Panc1 (cell line): Measurements from ENCODE around the gene ABHD2. TPM values are rescaled to one million over a fixed set of nuclear protein-coding genes. Genes with fewer than 3 reads are reported as not detected.

Experiments used
- ATAC-seq: fragments of 200-7000 bp; cut with Tn5 transposase; 2 replicates; pipeline ENCODE4 v1.9.1; 2020; ENCODE audit warnings: mild to moderate bottlenecking, moderate library complexity
- BruUV-seq: library from RNA; stranded (reverse); fragments of 400-500 nt; replicated peaks from 2 replicates; lab custom pipeline; 2021; lab: Mats Ljungman, UMichigan
- CTCF ChIA-PET: fragments of 300-600 bp; sonication (Branson Sonifier 250); formaldehyde crosslinking; loops from one replicate; lab custom pipeline; 2022; ENCODE audit warnings: antibody characterized with exemption; lab: Charles Lee
- POLR2A ChIA-PET: fragments of 300-600 bp; sonication (Branson Sonifier 250); formaldehyde crosslinking; loops from one replicate; lab custom pipeline; 2022; ENCODE audit warnings: antibody characterized with exemption; lab: Charles Lee
- DNase-seq: peaks from one replicate; pipeline ENCODE4 v3.0.0-alpha.2; 2010; ENCODE audit warnings: low read depth, low spot score
- H3K27ac ChIP-seq: 2 replicates; pipeline ENCODE4 v1.5.1; 2011; ENCODE audit warnings: mild to moderate bottlenecking, low read length, inconsistent platforms
- H3K27me3 ChIP-seq: fragments of 200-500 bp; sonication (Bioruptor generic); 2 replicates; pipeline ENCODE4 v1.6.0; 2014; ENCODE audit warnings: low read length, inconsistent platforms; ENCODE audit not compliant: control insufficient read depth, insufficient read depth
- H3K36me3 ChIP-seq: fragments of 200-500 bp; sonication (Bioruptor generic); 2 replicates; pipeline ENCODE4 v1.5.1; 2014; ENCODE audit warnings: inconsistent platforms, mild to moderate bottlenecking, low read length, moderate library complexity; ENCODE audit not compliant: control insufficient read depth, insufficient read depth
- H3K4me1 ChIP-seq: 2 replicates; pipeline ENCODE4 v1.5.1; 2011; ENCODE audit warnings: inconsistent platforms, mild to moderate bottlenecking, low read length, moderate library complexity; ENCODE audit not compliant: control insufficient read depth, insufficient read depth
- H3K4me3 ChIP-seq, 2 experiments: 2 replicates each; pipeline ENCODE4 v1.5.1; 2011 to 2012; ENCODE audit warnings: low read depth in 2 of 2, low read length in 2 of 2, mild to moderate bottlenecking in 2 of 2, inconsistent platforms in 1 of 2, moderate library complexity in 1 of 2
- H3K9me3 ChIP-seq: fragments of 200-500 bp; sonication (Bioruptor generic); 2 replicates; pipeline ENCODE4 v1.5.1; 2014; ENCODE audit warnings: low read depth, mild to moderate bottlenecking, inconsistent platforms, low read length, moderate library complexity; ENCODE audit not compliant: control insufficient read depth, insufficient read depth
- CTCF ChIP-seq: fragments of 450-650 bp; IDR thresholded peaks from 2 replicates; pipeline ENCODE4 v1.5.1; 2017; ENCODE audit warnings: mild to moderate bottlenecking
- POLR2AphosphoS5 ChIP-seq: IDR thresholded peaks from 2 replicates; pipeline ENCODE4 v1.6.1; 2012; ENCODE audit warnings: mild to moderate bottlenecking, low read depth, low read length, moderate library complexity
- REST ChIP-seq, 2 experiments: IDR thresholded peaks; 2 replicates each; pipeline ENCODE4 v1.6.1; 2011 to 2012; ENCODE audit warnings: low read depth in 2 of 2, control low read depth in 1 of 2, low read length in 1 of 2, mild to moderate bottlenecking in 1 of 2, moderate library complexity in 1 of 2; ENCODE audit not compliant: insufficient read depth in 1 of 2
- SIN3A ChIP-seq: IDR thresholded peaks from 2 replicates; pipeline ENCODE4 v1.6.1; 2012; ENCODE audit warnings: low read depth, mild to moderate bottlenecking, low read length, moderate library complexity, borderline replicate concordance; ENCODE audit not compliant: insufficient read depth
- TCF7L2 ChIP-seq: IDR thresholded peaks from 2 replicates; pipeline ENCODE4 v1.6.1; 2011; ENCODE audit warnings: mild to moderate bottlenecking, low read depth, low read length, inconsistent platforms
- in situ Hi-C: cut with HindIII; loops from 2 replicates; pipeline ENCODE4 v1.10.0; 2016; ENCODE audit warnings: low sequenced_read_pairs, low pct_unique_long_range_greater_than_20kb
- intact Hi-C: fragments of 100-400 bp; cut with micrococcal nuclease; formaldehyde crosslinking; loops from one replicate; pipeline ENCODE4 v1.10.0; 2022; ENCODE audit not compliant: unreplicated experiment
- total RNA-seq: library from RNA; stranded (reverse); gene quantifications from one replicate; pipeline ENCODE4 v1.2.1, GENCODE V29; 2021; ENCODE audit not compliant: unreplicated experiment

The ABHD2 gene
- total RNA-seq, 1 experiment from 2014 or later: 95.0 TPM

- DNase-seq: no peak
- ChIA-PET POLR2A (no interaction called here), CTCF (no interaction called here)
- in situ Hi-C loops: no loop called here
- Histone ChIP-seq H3K27ac (peak overlapping the region; percentile 52), H3K4me1 (peaks cover 25% of the 10 kb centered on the region), H3K4me3 (no peak overlapping the region), H3K9me3 (no peaks in the 10 kb centered on the region), H3K36me3 (no peaks in the 10 kb centered on the region), H3K27me3 (no peaks in the 10 kb centered on the region)
- BruUV-seq: no TSS peak
- TF ChIP-seq CTCF (no peak), TCF7L2 (no peak), SIN3A (no peak), POLR2AphosphoS5 (no peak), REST (IDR thresholded peaks at IDR 0.05; ENCODE audit: insufficient read depth in 1 of 2, low read depth in 2 of 2, low read length in 1 of 2) (no peak)
- intact Hi-C loops: no loop called here
- ATAC-seq: no peak
These were observed 16.9 kb downstream of the ABHD2 start for GRCh38 chr15:89105147-89105546.

- Histone ChIP-seq H3K9me3 (no peaks in the 10 kb centered on the region), H3K4me3 (no peak overlapping the region), H3K27ac (no peak overlapping the region), H3K36me3 (no peaks in the 10 kb centered on the region), H3K27me3 (no peaks in the 10 kb centered on the region), H3K4me1 (peaks cover 19% of the 10 kb centered on the region)
- POLR2A ChIA-PET: no interaction called here
- BruUV-seq: no TSS peak
- CTCF ChIA-PET: no interaction called here
- in situ Hi-C loops: no loop called here
- ATAC-seq (no peak), DNase-seq (no peak)
- intact Hi-C loops: no loop called here
- TF ChIP-seq CTCF (no peak), SIN3A (no peak), REST (IDR thresholded peaks at IDR 0.05; ENCODE audit: insufficient read depth in 1 of 2, low read depth in 2 of 2, low read length in 1 of 2) (no peak), POLR2AphosphoS5 (no peak), TCF7L2 (no peak)
These were observed 17.9 kb downstream of the ABHD2 start for GRCh38 chr15:89106200-89106599.
